ENCODE results near the gene TRIOBP.
"Not testable (repeated sequence)": the region's sequence is repeated elsewhere in the genome, so short reads cannot be mapped to it uniquely, and the experiment has no call there.

The TRIOBP gene

DNA sequence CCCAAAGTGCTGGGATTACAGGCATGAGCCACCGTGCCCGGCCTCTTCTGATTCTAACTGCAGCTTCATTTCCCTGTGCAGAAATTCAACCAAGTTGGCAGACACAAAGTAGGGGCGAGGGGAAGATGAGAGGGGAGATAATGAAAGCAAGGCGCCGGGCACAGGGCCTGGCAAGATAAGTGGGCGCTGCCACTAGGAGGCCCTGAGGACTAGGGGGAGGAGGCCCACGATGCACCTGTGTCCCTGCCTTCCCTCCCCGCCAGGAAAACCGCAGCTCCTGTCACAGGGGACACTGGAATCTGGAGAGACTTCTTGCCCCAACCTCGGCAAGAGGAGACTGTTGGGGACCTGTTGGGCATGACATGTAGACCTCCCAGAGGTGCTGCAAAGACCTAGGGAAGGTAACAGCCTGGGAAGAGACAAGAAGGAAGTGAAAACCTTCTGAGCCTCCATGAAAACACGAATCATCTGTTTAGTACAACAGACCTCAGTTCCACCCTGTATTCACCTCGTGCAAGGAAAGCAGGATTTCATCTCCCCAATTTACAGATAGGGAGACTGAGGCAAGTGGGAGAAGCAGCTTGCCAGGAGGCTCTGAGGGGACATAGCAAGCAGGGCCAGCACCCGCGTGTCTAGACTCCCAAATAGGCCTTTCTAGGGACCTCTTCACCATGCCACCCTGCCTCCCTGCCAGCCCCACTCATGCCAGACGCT is 24.5 kb upstream of the TRIOBP start:
- no peak for FAIRE-seq

DNA sequence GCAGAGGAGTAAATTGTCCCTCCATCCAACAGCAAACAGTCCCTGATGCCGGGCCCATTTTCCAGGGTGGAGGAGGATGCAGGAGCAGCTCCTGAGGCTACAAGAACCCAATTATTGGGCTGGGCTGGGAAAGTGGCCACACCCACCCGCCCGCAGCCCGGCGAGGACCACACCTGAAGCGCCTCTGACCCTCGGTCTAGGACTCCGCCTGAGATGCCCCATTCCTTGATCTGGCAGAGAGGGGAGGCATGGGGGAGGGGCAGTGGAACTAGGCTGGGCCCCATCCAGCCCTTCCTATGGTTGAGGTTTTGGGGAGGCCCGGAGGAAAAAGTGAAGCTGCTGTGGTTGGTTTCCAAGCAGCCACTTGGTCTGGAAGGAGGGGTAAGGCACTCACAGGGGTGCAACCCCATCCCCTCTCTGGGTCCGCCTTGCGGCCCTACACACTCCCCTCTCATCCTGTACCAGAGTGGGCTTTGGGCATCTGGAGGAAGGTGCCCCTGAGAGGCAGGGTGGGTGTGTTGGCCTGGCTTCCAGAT is 23.9 kb upstream of the TRIOBP start:
- FAIRE-seq: no peak

DNA sequence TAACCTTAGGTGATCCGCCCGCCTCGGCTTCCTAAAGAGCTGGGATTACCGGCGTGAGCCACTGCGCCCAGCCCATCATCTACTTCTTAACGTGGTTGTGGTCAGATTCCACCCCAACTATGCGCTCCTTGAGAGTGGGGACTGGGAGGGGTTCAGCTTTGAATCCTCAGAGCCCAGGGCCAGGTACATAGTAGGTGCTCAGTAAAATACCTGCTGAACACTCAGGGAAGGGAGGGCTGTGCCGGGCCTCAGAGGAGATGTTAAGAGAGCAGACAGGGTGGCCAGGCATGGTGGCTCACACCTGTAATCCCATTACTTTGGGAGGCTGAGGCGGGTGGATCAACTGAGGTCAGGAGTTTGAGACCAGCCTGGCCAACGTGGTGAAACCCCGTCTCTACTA is 22.6 kb upstream of the TRIOBP start:
- FAIRE-seq: no peak

DNA sequence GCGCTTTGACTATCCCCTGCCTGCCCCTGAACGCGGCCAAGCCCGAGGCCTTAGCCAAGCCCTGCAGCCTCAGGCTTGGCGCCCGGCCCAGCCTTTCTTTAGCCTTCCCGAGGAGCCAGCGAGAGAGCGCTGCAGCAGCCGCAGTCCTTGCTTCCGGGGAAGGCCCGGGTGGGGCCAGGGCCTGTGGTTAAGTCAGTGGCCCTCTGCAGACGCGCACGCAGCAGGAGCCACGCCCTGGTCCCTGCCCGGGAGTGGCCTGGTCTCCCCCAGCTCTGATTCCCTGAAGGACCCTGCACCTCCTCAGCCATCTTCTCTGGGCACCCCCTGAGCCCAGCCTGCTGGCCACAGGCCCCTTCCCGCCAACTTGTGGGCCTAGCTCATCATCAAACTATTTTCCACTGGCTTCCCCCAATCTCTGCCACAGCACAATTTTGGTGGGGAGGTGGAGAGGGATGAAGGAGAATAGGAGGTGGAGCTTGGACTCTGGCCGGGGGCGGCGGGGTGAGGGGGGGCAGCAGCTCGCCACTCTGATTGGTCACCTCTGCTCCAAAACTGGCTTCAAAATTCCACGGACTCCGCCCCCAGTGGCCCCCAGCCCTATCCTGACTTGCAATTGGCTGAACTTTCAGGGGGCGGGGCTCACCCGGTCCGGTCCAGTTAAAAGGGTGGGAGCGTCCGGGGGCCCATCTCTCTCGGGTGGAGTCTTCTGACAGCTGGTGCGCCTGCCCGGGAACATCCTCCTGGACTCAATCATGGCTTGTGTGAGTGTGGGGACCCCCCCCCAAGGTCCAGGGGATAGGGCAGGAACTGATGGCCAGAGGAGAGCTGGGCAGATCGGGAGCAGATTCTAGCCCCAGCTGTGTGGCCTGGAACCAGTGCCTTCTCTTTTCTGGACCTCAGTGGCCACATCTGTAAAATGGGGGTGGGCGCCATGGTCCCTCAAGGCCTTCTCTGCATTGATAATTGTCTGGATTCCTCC is 21.6 kb upstream of the TRIOBP start, which contains the start of gene LGALS1:
LGALS1 (plus strand) TSS at position 686 of the 979 bp plus-strand sequence; CDS start at position 753, 67 bp downstream.
- peak; percentile 80 for FAIRE-seq

DNA sequence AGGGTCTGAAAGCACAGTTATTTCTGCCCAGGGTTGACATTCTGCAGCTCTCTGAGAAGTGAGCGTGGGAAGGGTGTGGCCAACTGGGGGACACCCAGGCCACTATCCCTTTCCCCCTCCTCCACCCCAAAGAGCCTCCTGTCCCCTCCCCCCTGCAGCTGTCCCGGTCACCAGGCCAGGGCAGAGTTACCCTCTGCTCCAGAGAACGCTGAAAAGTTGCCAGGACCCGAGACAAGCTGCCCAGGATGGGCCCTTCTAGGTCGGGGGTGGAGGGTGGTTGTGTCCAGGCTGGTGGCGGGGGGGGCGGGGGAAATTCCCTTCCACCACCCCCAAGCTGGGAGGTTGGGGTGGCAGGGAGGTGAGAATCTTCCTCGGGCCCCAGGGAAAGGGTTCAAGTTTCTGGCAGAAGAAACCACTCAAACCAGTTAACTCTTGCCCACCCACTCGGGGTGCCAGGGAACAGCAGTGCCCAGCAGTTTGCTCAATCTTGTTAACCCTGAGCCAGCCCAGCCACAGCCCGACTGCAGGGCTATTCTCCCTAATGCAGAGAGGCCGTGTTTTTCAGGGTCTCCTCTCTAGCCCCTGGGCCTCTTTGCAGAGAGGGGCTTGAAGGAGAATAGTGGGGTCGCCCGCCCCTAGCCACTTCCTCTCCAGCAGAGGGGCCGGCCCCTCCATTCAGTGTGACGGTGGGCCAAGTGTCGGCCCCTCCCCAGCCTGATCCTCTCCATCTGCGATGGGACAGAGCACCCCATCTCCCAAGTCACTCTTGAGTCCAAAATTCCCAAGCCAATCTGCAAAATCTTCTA is 20.7 kb upstream of the TRIOBP start:
- FAIRE-seq: no peak

DNA sequence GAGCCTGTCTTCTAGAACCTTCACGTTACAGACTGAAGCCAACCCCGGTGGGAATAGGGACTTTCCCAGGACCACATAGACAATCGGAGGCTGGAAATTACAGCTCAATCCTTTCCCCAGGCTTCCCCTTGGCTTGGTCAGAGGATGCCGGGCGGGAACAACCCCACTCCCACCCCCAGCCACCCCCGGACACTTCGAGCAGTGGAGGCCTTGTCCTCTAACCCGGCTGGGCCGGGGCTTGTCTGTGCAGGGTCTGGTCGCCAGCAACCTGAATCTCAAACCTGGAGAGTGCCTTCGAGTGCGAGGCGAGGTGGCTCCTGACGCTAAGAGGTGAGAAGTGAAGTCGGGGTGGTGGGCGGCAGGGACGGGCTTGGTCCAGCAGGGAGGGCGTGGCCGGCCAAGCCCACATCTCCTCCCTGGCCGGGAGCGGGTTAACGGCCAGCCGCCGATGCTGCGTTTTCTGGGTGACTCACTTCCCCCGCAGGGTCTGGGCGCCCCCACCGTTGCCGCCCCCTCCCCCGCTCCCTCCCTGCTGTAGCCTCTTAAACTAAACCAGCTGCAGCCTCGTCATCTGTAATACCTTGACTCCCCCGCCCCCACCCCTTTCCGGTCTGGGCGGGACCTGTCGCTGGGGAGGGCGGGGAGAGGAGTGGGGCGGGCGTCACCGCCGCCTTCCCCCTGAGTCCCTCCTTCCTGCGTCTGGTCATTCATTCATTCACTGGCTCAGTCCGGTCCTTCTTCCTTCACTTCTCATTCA is 19.9 kb upstream of the TRIOBP start:
- FAIRE-seq: no peak

DNA sequence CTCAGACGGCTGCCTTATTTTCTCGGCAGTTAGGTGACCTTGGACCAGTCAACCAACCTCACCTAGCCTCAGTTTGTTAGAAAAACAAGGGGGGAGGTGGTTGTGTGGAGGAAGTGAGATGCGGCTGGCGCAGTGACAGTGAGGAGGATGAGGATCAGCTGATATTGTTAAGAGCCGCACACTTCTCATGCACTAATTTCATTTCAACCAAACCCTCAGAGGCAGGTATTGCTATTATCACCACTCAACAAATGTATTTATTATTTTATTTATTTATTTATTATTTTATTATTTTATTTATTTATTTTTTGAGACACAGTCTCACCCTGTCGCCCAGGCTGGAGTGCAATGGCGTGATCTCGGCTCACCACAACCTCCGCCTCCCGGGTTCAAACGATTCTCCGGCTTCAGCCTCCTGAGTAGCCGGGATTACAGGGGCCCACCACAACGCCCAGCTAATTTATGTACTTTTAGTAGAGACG is 19.3 kb upstream of the TRIOBP start:
- FAIRE-seq: no peak

DNA sequence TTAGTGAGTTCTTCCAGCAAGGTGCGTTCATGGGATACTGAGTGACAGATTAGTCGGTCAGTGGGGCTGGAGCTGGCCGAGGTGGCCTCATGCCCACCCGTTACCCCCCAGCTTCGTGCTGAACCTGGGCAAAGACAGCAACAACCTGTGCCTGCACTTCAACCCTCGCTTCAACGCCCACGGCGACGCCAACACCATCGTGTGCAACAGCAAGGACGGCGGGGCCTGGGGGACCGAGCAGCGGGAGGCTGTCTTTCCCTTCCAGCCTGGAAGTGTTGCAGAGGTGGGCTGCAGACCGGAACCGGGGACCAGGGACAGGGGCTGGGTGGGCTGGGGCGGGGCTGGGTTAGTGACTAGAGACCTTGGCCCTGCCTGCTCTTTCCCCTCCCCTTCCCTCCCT is 18.5 kb upstream of the TRIOBP start:
- FAIRE-seq: no peak

DNA sequence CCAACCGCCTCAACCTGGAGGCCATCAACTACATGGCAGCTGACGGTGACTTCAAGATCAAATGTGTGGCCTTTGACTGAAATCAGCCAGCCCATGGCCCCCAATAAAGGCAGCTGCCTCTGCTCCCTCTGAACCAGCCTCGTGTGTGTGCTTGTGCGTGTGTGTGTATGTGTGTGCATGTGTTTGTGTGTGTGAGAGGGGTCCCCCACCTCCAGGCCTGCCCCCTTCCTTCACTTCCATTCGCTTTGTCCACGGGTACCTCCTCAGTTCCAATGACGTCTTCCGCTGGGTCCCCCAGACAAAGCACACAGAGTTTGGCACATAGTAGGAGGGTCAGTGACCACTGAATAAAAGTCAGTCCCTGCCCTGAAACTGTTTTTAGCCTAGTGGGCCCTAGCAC is 17.2 kb upstream of the TRIOBP start:
- no peak for FAIRE-seq

DNA sequence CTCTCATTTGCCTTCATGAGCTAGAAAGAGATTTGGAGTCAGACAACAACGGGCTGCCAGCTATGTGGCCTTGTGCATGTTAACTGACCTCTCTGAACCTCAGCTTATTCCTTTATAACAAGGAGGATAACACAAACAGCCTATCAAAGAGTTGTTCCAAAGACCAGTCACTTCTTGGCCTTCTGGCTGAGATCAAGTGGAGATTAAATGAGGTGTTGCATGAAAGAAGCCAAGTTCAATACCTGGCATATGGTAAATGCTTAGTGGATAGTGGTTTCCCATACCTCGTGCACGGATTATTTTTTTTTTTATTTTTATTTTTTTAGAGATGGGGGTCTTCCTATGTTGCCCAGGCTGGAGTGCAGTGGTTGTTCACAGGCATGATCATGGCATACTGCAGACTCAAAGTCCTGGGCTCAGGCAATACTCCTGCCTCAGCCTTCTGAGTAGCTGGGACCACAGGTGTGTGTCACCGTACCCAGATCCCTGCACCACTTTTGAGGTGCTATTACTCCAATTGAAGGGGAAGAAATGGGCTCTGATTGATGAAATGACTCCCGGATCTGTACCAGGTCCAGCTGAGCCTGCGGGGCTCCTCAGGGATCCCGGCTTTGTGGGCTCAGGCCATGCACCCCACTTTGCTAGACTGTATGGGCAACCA is 16.5 kb upstream of the TRIOBP start:
- FAIRE-seq: no peak

DNA sequence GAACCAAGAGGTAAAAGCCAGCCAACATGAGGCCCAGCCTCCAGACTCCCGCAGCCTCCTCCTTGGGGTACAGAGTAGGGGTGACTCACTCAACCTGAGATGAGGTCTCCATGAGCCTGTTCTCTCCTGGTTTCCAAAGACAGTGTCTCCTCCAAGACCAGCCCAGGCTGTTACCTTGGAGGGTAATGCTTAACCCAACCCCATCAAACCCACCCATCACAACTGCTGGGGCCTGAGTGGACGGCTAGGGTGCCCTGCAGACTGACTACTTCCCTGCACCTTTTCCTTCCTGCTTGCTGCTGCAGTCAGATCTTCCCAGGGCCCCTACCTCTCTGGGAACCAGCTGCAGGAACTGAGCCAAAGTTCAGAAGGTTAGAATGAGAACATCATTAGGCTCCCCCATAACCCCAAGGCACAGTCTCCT is 15.8 kb upstream of the TRIOBP start:
- FAIRE-seq: no peak

DNA sequence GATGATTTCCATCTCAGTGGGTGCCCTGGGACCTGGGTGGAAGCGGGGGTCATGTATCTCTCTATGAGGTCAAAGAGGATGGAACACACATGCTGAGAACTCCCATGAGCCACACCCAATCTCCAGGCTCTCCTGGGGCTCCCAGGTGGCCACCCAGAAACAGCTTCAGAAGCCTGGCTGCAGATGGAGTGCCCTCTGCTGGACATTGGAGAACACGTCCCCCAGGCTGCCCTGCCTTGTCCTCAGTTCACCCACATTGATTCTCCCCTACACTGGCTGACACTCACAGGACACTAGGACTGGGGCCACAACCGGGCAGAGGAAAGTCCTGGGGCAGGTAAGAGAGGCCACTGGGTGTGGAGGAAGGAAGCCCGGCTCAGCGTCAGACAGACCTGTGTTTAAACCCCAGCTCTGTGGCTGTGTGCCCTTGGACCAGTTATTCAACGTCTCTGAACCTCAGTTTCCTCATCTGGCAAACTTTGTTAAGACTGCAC is 15.2 kb upstream of the TRIOBP start:
- no peak for FAIRE-seq

DNA sequence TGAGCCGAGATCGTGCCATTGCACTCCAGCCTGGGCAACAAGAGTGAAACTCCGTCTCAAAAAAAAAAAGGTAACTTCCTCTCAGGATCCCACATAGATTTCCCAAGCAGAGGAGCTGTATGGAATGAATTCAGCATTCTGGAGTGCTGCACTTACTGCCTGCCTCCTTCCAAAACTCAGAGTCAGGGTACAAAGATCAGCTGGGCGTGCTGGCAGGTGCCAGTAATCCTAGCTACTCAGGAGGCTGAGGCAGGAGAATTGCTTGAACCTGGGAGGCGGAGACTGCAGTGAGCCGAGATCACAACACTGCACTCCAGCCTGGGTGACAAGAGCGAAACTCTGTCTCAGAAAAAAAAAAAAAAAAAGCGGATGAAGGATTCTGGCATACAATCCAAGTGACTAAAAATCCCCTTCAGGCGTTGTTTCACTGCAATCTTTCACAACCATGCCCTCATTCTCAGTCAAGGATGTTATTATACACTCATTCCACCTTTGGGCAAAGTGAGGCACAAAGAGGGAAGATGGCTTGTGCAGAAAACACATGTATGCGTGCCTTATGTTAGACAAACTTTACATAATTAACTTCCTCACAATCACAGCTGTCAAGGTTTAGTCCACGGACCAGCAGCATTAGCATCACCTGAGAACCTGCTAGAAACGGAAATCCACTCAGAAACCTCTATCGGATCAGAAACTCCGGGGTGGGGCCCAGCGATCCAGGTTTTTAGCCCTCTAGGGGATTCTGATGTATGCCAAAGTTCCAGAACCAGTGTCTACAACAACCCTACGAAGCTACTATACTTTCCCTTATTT is 11.8 kb upstream of the TRIOBP start:
- FAIRE-seq: no peak

DNA sequence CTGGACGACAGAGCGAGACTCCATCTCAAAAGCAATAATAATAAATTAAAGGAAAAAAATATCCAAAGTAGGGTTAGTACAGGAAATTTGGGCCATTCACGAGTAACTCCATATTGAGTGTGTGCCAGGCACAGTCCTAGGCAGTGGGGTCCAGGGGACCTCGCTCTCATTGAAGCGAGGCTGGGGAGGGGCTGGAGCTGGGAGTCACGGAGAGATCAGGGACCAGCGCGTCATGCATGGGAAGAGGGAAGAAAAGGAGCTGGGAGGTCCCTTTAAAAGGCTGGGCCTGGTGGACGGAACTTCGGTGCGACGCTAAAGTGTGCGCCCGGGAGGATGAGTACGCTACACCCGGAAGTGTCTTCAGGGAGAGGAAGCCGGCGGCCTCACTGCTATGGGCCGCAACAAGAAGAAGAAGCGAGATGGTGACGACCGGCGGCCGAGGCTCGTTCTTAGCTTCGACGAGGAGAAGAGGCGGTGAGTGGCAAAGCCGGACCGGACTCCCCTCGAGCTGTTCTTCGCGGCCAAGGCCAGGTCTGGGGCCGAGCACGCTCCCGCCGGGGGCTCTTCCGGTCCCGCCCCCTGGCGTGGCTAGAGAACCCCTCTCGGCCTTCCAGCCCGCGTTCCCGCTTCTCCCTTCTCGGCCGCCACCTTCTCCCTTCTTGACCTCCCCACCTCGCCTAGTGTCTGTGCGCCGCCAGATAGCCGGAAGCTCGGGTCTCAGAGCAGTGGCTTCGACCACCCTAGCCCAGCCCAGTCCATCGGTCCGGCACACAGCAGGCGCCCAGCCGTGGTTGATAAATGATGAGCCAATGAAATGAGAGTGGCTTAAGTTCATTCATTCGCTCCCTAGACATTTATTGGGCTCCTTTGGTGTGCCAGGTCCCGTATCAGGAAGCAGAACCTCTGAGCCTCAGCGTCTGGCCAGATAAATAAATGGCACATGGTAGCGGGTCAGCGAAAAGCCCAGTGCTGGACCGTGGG is 10.6 kb upstream of the TRIOBP start, which contains the start of gene NOL12:
NOL12 (plus strand) TSS at position 342 of the 981 bp plus-strand sequence; CDS start at position 392, 50 bp downstream.
- no peak for FAIRE-seq

DNA sequence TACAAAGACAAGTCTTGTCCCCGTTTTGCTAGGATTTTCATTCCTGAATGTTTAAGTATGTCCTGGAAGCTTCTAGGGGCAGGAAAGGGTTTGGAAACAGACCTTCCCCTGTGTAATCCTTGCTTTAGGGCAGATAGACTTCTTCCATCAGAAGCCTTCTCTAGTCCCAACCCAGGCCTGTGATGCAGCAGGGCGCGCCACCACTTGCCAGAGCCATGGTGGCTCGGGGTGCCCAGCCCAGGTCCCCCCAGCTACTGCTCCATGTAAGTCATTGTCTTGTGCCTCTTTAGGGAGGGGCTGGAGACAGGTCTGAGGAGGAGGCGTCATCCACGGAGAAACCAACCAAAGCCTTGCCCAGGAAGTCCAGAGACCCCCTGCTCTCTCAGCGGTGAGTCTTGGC is 6.4 kb upstream of the TRIOBP start:
- no peak for FAIRE-seq

DNA sequence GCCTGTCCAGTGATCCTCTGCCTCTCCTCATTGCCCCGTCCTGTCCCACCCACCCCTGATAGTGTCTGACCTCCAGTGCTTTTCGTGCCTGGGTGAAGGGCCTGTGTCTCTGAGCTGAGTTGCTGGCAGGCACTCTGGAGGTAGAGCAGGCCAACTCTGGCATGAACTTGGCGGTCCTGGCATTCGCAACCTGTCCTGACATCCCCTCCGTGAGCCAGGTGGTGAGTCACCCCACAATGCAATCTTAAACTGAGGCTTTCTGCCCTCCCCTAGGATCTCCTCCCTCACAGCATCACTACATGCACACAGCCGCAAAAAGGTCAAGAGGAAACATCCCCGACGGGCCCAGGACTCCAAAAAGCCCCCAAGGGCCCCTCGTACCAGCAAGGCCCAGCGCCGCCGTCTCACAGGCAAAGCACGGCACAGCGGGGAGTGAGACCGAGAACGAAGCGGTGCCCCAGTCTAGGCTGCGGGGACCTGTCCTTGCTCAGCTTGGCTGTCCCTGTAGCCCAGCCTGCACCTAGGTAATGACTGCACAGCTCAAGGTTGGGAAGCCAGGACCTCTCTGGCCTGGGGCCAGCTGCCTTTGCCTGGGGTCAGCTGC is 5.8 kb upstream of the TRIOBP start:
- no peak for FAIRE-seq

DNA sequence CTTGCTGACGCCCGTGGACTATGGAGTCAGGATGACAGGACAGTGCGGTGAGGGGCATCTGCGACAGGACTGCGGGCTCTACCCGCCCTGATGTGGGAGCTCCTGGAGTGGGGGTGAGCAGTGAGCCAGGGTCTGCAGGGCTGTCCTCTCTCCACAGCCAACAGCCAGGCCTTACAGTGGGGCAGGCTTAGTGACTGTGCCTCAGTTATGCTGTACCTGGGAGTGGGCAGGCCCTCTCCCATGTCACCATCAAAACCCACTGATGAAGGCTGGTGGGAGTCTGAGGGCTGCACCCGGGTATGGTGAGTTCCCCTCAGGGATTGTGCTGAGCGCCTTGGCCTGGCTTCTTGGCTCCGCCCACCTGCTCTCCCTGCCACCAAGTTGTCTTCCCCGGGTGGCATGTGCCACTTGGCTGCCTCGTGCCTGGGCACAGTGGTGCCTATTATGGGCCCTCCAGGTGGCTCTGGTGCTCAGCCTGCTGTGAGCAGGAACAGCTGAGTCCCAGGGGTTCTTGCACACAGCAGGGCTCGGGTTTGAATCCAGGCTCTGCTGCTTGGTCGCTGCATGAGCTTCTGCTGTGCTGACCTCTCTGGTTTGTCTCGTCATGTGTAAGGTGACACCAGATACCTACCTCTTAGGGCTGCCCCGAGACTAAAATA is 4.1 kb upstream of the TRIOBP start:
- no peak for FAIRE-seq

DNA sequence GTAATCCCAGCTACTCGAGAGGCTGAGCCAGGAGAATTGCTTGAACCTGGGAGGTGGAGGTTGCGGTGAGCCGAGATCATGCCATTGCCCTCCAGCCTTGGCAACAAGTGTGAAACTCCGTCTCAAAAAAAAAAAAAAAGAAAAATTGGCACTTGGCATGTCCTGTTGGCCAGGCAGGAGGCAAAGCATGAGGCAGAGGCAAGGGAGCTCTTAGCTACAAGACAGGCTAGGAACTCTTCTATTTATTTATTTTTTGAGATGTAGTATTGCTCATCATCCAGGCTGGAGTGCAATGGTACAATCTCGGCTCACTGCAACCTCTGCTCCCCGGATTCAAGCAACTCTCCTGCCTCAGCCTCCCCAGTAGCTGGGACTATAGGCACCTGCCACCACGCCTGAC is 2.7 kb upstream of the TRIOBP start:
- not testable (repeated sequence) for FAIRE-seq
